Measurements from ENCODE around the gene OXLD1.

DNA sequence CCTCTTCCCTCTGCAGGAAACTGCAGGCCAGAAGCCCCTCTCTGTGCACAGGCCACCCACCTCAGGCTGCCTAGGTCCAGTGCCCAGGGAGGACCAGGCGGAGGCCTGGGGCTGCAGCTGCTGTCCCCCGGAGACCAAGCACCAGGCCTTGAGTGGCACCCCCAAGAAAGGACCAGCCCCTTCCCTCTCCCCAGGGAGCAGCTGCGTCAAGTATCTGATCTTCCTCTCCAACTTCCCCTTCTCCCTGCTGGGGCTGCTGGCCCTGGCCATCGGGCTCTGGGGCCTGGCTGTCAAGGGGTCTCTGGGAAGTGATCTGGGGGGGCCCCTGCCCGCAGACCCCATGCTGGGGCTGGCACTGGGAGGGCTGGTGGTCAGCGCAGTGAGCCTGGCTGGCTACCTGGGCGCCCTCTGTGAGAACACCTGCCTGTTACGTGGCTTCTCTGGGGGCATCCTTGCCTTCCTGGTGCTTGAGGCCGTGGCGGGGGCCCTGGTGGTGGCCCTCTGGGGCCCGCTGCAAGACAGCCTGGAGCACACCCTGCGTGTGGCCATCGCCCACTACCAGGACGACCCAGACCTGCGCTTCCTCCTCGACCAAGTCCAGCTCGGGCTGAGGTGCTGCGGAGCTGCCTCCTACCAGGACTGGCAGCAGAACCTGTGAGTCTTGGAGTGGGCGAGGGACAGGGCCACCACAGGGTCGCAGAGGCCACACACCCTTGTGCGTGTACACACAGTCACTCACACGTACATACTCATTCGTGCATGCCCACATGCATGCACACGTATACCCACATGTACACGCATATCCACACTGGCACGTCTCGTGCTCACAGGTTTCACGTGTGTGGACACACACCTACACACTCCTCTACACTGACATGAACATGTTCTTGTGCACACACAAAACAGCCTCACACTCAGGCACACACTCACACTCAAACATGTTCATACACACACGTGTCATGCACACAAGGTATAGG is 21.1 kb downstream of the OXLD1 start:
- TF ChIP-seq POLR2A (IDR thresholded peaks at IDR 0.05; ENCODE audit: low read length) (no peak), GATA1 (IDR thresholded peaks at IDR 0.05; ENCODE audit: low read depth, low read length) (no peak)
